Measurements from ENCODE around the gene SNHG17. TPM values are rescaled to one million over a fixed set of nuclear protein-coding genes. Genes with fewer than 3 reads are reported as not detected.

The SNHG17 gene
- total RNA-seq (33.2 TPM), polyA plus RNA-seq (ENCODE audit: insufficient read depth, low read depth, low replicate concordance) (19.7 TPM)
- long read RNA-seq, donor 1, partial matches to known transcripts = 24 of 31 reads
- long read RNA-seq, donor 1, other reads (novel, unspliced or antisense) = 5 of 31 reads
- long read RNA-seq, donor 2, partial matches to known transcripts = 16 of 25 reads
- long read RNA-seq, donor 2, other reads (novel, unspliced or antisense) = 8 of 25 reads
- long read RNA-seq, donor 3, partial matches to known transcripts = 11 of 15 reads
- long read RNA-seq, donor 3, other reads (novel, unspliced or antisense) = 0 of 15 reads
- long read RNA-seq, donor 4, partial matches to known transcripts = 8 of 9 reads
- long read RNA-seq, donor 4, other reads (novel, unspliced or antisense) = 0 of 9 reads
- long read RNA-seq, donor 5 = 0 reads
- long read RNA-seq, donor 6, partial matches to known transcripts = 7 of 7 reads
- long read RNA-seq, donor 6, other reads (novel, unspliced or antisense) = 0 of 7 reads
- long read RNA-seq, donor 7, partial matches to known transcripts = 7 of 12 reads
- long read RNA-seq, donor 7, other reads (novel, unspliced or antisense) = 4 of 12 reads
- long read RNA-seq, donor 8, partial matches to known transcripts = 0 of 8 reads
- long read RNA-seq, donor 8, other reads (novel, unspliced or antisense) = 6 of 8 reads
- long read RNA-seq, donor 9 = 0 reads
- long read RNA-seq, donor 10, partial matches to known transcripts = 5 of 7 reads
- long read RNA-seq, donor 10, other reads (novel, unspliced or antisense) = 0 of 7 reads

- FAIRE-seq = no peak
- no peaks in the 10 kb centered on the region for H3K27me3 ChIP-seq (ENCODE audit: control insufficient read depth, insufficient read depth, low read length)
- H3K4me3 ChIP-seq (ENCODE audit: low read length in 3 of 3) = peak within 1 kb of the TSS; percentile 77 to 89 (median 83)
- H3K27ac ChIP-seq (ENCODE audit: low read depth in 2 of 2, low read length in 2 of 2) = peak within 1 kb of the TSS; percentile 52 to 81
- intact Hi-C loops (cut with DNase I) = no loop called here
- peaks cover 0 to 3% (median 0%) of the 10 kb centered on the region in 3 donors for H3K4me1 ChIP-seq (ENCODE audit: control insufficient read depth in 2 of 3, insufficient read depth in 2 of 3, low read depth in 1 of 3, low read length in 3 of 3)
- peak; percentile 100 for TF ChIP-seq CTCF (IDR thresholded peaks at IDR 0.05; ENCODE audit: borderline replicate concordance, extremely low read depth, insufficient read depth)
- H3K9ac ChIP-seq (ENCODE audit: low read length in 3 of 3) = peak within 1 kb of the TSS; percentile 52 to 84 (median 77)
- peaks cover 4 to 29% (median 13%) of the 10 kb centered on the region in 3 donors for H3K36me3 ChIP-seq (ENCODE audit: control insufficient read depth in 2 of 3, insufficient read depth in 3 of 3, low read length in 3 of 3)
- peaks cover 0 to 3% (median 0%) of the 10 kb centered on the region in 3 donors for H3K9me3 ChIP-seq (ENCODE audit: control insufficient read depth in 2 of 3, insufficient read depth in 1 of 3, low read length in 3 of 3)
- DNase-seq = peak; percentile 90 to 97 (median 94)
Measured at GRCh38 chr20:38434770-38435554, at the start of gene SNHG17. SNHG17 (minus strand) TSS chr20:38435328.

- Histone ChIP-seq H3K4me1 (ENCODE audit: control insufficient read depth in 2 of 3, insufficient read depth in 2 of 3, low read depth in 1 of 3, low read length in 3 of 3) (no peaks in the 10 kb centered on the region), H3K36me3 (ENCODE audit: control insufficient read depth in 2 of 3, insufficient read depth in 3 of 3, low read length in 3 of 3) (no peaks in the 10 kb centered on the region), H3K9ac (ENCODE audit: low read length in 3 of 3) (no peak overlapping the region), H3K27me3 (ENCODE audit: control insufficient read depth, insufficient read depth, low read length) (no peaks in the 10 kb centered on the region), H3K27ac (ENCODE audit: low read depth in 2 of 2, low read length in 2 of 2) (no peak overlapping the region), H3K9me3 (ENCODE audit: control insufficient read depth in 2 of 3, insufficient read depth in 1 of 3, low read length in 3 of 3) (no peaks in the 10 kb centered on the region), H3K4me3 (ENCODE audit: low read length in 3 of 3) (no peak overlapping the region)
- DNase-seq (no peak), FAIRE-seq (no peak)
- TF ChIP-seq CTCF (IDR thresholded peaks at IDR 0.05; ENCODE audit: borderline replicate concordance, extremely low read depth, insufficient read depth) = no peak
- intact Hi-C loops (cut with DNase I) = no loop called here
Measured at GRCh38 chr20:38479596-38479995, 44.5 kb upstream of the SNHG17 start.

GRCh38 chr20:38477747-38478146, 42.6 kb upstream of the SNHG17 start:
- Histone ChIP-seq H3K9ac (ENCODE audit: low read length in 3 of 3) (no peak overlapping the region), H3K27ac (ENCODE audit: low read depth in 2 of 2, low read length in 2 of 2) (no peak overlapping the region), H3K4me1 (ENCODE audit: control insufficient read depth in 2 of 3, insufficient read depth in 2 of 3, low read depth in 1 of 3, low read length in 3 of 3) (peaks cover 2 to 10% (median 6%) of the 10 kb centered on the region in 3 donors), H3K36me3 (ENCODE audit: control insufficient read depth in 2 of 3, insufficient read depth in 3 of 3, low read length in 3 of 3) (no peaks in the 10 kb centered on the region), H3K27me3 (ENCODE audit: control insufficient read depth, insufficient read depth, low read length) (no peaks in the 10 kb centered on the region), H3K9me3 (ENCODE audit: control insufficient read depth in 2 of 3, insufficient read depth in 1 of 3, low read length in 3 of 3) (no peaks in the 10 kb centered on the region), H3K4me3 (ENCODE audit: low read length in 3 of 3) (no peak overlapping the region)
- no peak for TF ChIP-seq CTCF (IDR thresholded peaks at IDR 0.05; ENCODE audit: borderline replicate concordance, extremely low read depth, insufficient read depth)
- FAIRE-seq (no peak), DNase-seq (no peak)
- intact Hi-C loops (cut with DNase I) = no loop called here
